ENCODE results near the gene NCOA5.

Gene NCOA5

GRCh38 chr20:46089417-46090388, at the start of gene NCOA5:
NCOA5 (minus strand) TSS chr20:46089962; CDS start chr20:46079424, 10,538 bp downstream.
- peak; percentile 96 for DNase-seq (ENCODE audit: low spot score)

GRCh38 chr20:46139266-46139889, 49.6 kb upstream of the NCOA5 start:
- no peak for DNase-seq (ENCODE audit: low spot score)

GRCh38 chr20:46137816-46138215, 48.1 kb upstream of the NCOA5 start:
- DNase-seq (ENCODE audit: low spot score), result no peak

GRCh38 chr20:46135856-46136633, 46.3 kb upstream of the NCOA5 start:
- DNase-seq (ENCODE audit: low spot score), result no peak

GRCh38 chr20:46134716-46135115, 45.0 kb upstream of the NCOA5 start:
- DNase-seq (ENCODE audit: low spot score), result no peak

- DNase-seq (ENCODE audit: low spot score), result no peak
Observed at GRCh38 chr20:46133886-46134654, 44.3 kb upstream of the NCOA5 start.

GRCh38 chr20:46132705-46133120, 43.0 kb upstream of the NCOA5 start:
- DNase-seq (ENCODE audit: low spot score), result peak; percentile 45

- DNase-seq (ENCODE audit: low spot score), result no peak
Observed at GRCh38 chr20:46131396-46131795, 41.6 kb upstream of the NCOA5 start.

- DNase-seq (ENCODE audit: low spot score), result no peak
Observed at GRCh38 chr20:46130534-46130933, 40.8 kb upstream of the NCOA5 start.

GRCh38 chr20:46129955-46130481, 40.3 kb upstream of the NCOA5 start:
- no peak for DNase-seq (ENCODE audit: low spot score)

GRCh38 chr20:46128310-46129151, 38.8 kb upstream of the NCOA5 start:
- DNase-seq (ENCODE audit: low spot score), result no peak

- no peak for DNase-seq (ENCODE audit: low spot score)
Observed at GRCh38 chr20:46127396-46128010, 37.7 kb upstream of the NCOA5 start.

- DNase-seq (ENCODE audit: low spot score), result no peak
Observed at GRCh38 chr20:46126440-46127056, 36.8 kb upstream of the NCOA5 start.

- no peak for DNase-seq (ENCODE audit: low spot score)
Observed at GRCh38 chr20:46123482-46124245, 33.9 kb upstream of the NCOA5 start.

- DNase-seq (ENCODE audit: low spot score), result no peak
Observed at GRCh38 chr20:46122516-46123481, 33.0 kb upstream of the NCOA5 start.

GRCh38 chr20:46122071-46122470, 32.3 kb upstream of the NCOA5 start:
- no peak for DNase-seq (ENCODE audit: low spot score)

GRCh38 chr20:46121184-46121930, 31.6 kb upstream of the NCOA5 start:
- no peak for DNase-seq (ENCODE audit: low spot score)
